ENCODE measurements around the gene IRAK1BP1. TPM values are rescaled to one million over a fixed set of nuclear protein-coding genes. Genes with fewer than 3 reads are reported as not detected.

The IRAK1BP1 gene
- total and polyA plus RNA-seq, 10 of the 15 experiments (the other 5 are each of a cell fraction or from before 2014, with no cell fraction given): 2.3 to 6.7 (median 3.9) TPM

GRCh38 chr6:78829407-78829806 is 37.9 kb upstream of the IRAK1BP1 start:
- Histone ChIP-seq H3K27ac (ENCODE audit: control insufficient read depth, insufficient read depth) (no peak overlapping the region), H3K36me3 (ENCODE audit: control insufficient read depth in 2 of 2, insufficient read depth in 2 of 2, low read length in 1 of 2) (no peaks in the 10 kb centered on the region), H3K9me3 (replicated peaks; ENCODE audit: control insufficient read depth, insufficient read depth, low read length) (no peaks in the 10 kb centered on the region), H3K4me2 (ENCODE audit: control insufficient read depth, insufficient read depth) (no peak overlapping the region), H3K4me1 (ENCODE audit: control insufficient read depth, insufficient read depth, low read length) (no peaks in the 10 kb centered on the region), H3K79me2 (ENCODE audit: control insufficient read depth, insufficient read depth, low read length) (no peaks in the 10 kb centered on the region), H4K20me1 (ENCODE audit: control insufficient read depth, insufficient read depth) (no peaks in the 10 kb centered on the region), H2AFZ (ENCODE audit: control insufficient read depth, low read depth, low read length) (no peak overlapping the region), H3K27me3 (replicated peaks in 1 of 2; ENCODE audit: control insufficient read depth in 2 of 2, insufficient read depth in 2 of 2, low read length in 1 of 2) (no peaks in the 10 kb centered on the region), H3K9ac (ENCODE audit: control insufficient read depth, insufficient read depth, low read length) (no peak overlapping the region), H3K4me3 (no peak overlapping the region)
- WGBS (ENCODE audit: insufficient coverage, insufficient replicate concordance, low lambda C conversion rate, missing lambda C conversion rate): 54% methylated on average over 3 of the region's 3 CpGs
- ChIA-PET CTCF (no interaction called here), SMC1A (ENCODE audit: uncharacterized antibody, unreplicated experiment) (no interaction called here), POLR2A (no interaction called here), RAD21 (ENCODE audit: unreplicated experiment) (no interaction called here)
- intact Hi-C loops (cut with micrococcal nuclease; ENCODE audit: unreplicated experiment): no loop called here
- BruUV-seq (replicated peaks): no TSS peak
- FAIRE-seq: no peak
- peak; percentile 60 for ATAC-seq
- in situ Hi-C loops (cut with MboI): no loop called here
- no peak for DNase-seq (ENCODE audit: low read depth, low spot score)
- TF ChIP-seq NFYB (IDR thresholded peaks at IDR 0.05; ENCODE audit: insufficient read depth, low read depth, low read length) (no peak), USF2 (IDR thresholded peaks at IDR 0.05; ENCODE audit: borderline replicate concordance, low read depth, low read length) (no peak), SUPT20H (IDR thresholded peaks at IDR 0.05; ENCODE audit: borderline replicate concordance, control insufficient read depth, low read depth, low read length) (no peak), ZSCAN29 (IDR thresholded peaks at IDR 0.05) (no peak), MEF2A (IDR thresholded peaks at IDR 0.05; ENCODE audit: insufficient read depth, low read depth, low read length) (no peak), RELB (IDR thresholded peaks at IDR 0.05; ENCODE audit: low read depth) (no peak), EGR1 (IDR thresholded peaks at IDR 0.05; ENCODE audit: borderline replicate concordance in 1 of 2, low read depth in 2 of 2, low read length in 2 of 2) (no peak), ZBTB33 (IDR thresholded peaks at IDR 0.05) (no peak), PRDM15 (CRISPR knock-in tag; IDR thresholded peaks at IDR 0.05) (no peak), POLR2AphosphoS2 (IDR thresholded peaks at IDR 0.05; ENCODE audit: low read depth, low read length) (no peak), CEBPZ (IDR thresholded peaks at IDR 0.05; ENCODE audit: low read depth, low read length) (no peak), NR2C2 (IDR thresholded peaks at IDR 0.05; ENCODE audit: borderline replicate concordance, control insufficient read depth, insufficient read length, low read depth) (no peak)
